GM10248 (cell line): Measurements from ENCODE around the gene EIF4EBP2.
A peak's percentile ranks its signal among the peaks of the same experiment; 100 is the strongest.

Experiments used
- CTCF ChIA-PET: fragments of 300-600 bp; sonication (Branson Sonifier 250); formaldehyde crosslinking; extraction: SDS; loops from one replicate; lab custom pipeline; 2021; ENCODE audit warnings: antibody characterized with exemption; lab: Yijun Ruan, JAX
- POLR2A ChIA-PET: fragments of 350-650 bp; sonication (Branson Sonifier 250); formaldehyde crosslinking; extraction: SDS; loops from one replicate; lab custom pipeline; 2020; ENCODE audit warnings: antibody characterized with exemption; lab: Yijun Ruan, JAX
- DNase-seq: peaks from one replicate; pipeline ENCODE4 v3.0.0; 2012; ENCODE audit errors: extremely low spot score
- CTCF ChIP-seq: IDR thresholded peaks from 2 replicates; pipeline ENCODE4 v1.5.1; 2012; ENCODE audit warnings: mild to moderate bottlenecking, low read depth; ENCODE audit errors: extremely low read depth, missing control alignments, control extremely low read depth

Gene EIF4EBP2

GRCh38 chr10:70457759-70458305 is 53.9 kb downstream of the EIF4EBP2 start:
- DNase-seq, result no peak
- ChIA-PET CTCF (interaction anchor here (0.8 kb wide), 1 partner anchor 91 kb away, joined by 3 read pairs; no protein-coding TSS in a partner anchor), POLR2A (no interaction called here)
- TF ChIP-seq CTCF, result no peak

GRCh38 chr10:70458329-70459060 is 54.5 kb downstream of the EIF4EBP2 start:
- TF ChIP-seq CTCF, result no peak
- CTCF ChIA-PET, result interaction anchor here (0.8 to 6.0 kb wide), 2 partner anchors 18 to 91 kb away, joined by 3 to 42 read pairs; partner anchors contain the start of gene PALD1
- no peak for DNase-seq
- POLR2A ChIA-PET, result no interaction called here

- TF ChIP-seq CTCF, result no peak
- DNase-seq, result no peak
- POLR2A ChIA-PET, result no interaction called here
- CTCF ChIA-PET, result interaction anchor here (3.3 to 6.0 kb wide), 2 partner anchors 17 to 90 kb away, joined by 28 to 42 read pairs; partner anchors contain the start of gene PALD1
These were observed 55.3 kb downstream of the EIF4EBP2 start for GRCh38 chr10:70459061-70459773.

GRCh38 chr10:70459774-70460490 is 56.0 kb downstream of the EIF4EBP2 start:
- ChIA-PET CTCF (interaction anchor here (1.3 to 6.0 kb wide), 9 partner anchors 7 to 95 kb away, joined by 4 to 59 read pairs (median 19); partner anchors contain the start of gene PALD1), POLR2A (no interaction called here)
- TF ChIP-seq CTCF, result no peak
- no peak for DNase-seq

GRCh38 chr10:70461397-70462348 is 57.7 kb downstream of the EIF4EBP2 start:
- peak; percentile 80 for TF ChIP-seq CTCF
- CTCF ChIA-PET, result interaction anchor here (0.6 to 6.0 kb wide), 42 partner anchors 9 to 1150 kb away, joined by 3 to 59 read pairs (median 5); partner anchors contain the start of gene PALD1
- POLR2A ChIA-PET, result no interaction called here
- peak; percentile 81 for DNase-seq
